ENCODE results near the gene AQP12B. TPM values are rescaled to one million over a fixed set of nuclear protein-coding genes. Genes with fewer than 3 reads are reported as not detected.

The AQP12B gene
- total and polyA plus RNA-seq, 2 of the 8 experiments (the other 6 are each of a cell fraction or from before 2014, with no cell fraction given) = not detected

GRCh38 chr2:240713071-240713927 lies 30.6 kb upstream of the AQP12B start:
- Histone ChIP-seq H2AK5ac (ENCODE audit: low read depth, low read length) (no peak overlapping the region), H3K23ac (ENCODE audit: insufficient read length) (no peak overlapping the region), H4K5ac (ENCODE audit: insufficient read length, low read depth, low read length) (no peak overlapping the region), H3K56ac (replicated peaks; ENCODE audit: insufficient read length, low read depth, low read length) (no peak overlapping the region), H2BK15ac (ENCODE audit: low read length) (no peak overlapping the region), H3K27me3 (replicated peaks in 1 of 4; ENCODE audit: control insufficient read depth in 3 of 4, extremely low read depth in 1 of 4, insufficient read depth in 3 of 4, low read length in 3 of 4) (no peaks in the 10 kb centered on the region), H3K14ac (ENCODE audit: insufficient read length) (no peak overlapping the region), H3K79me1 (ENCODE audit: low read depth, low read length) (no peaks in the 10 kb centered on the region), H2BK5ac (ENCODE audit: low read depth, low read length) (no peak overlapping the region), H2BK120ac (replicated peaks; ENCODE audit: low read depth, low read length) (no peak overlapping the region), H3K27ac (ENCODE audit: low read depth, low read length) (no peak overlapping the region), H3K9ac (replicated peaks in 1 of 4; ENCODE audit: extremely low read depth in 1 of 4, low read depth in 3 of 4, low read length in 3 of 4) (no peak overlapping the region), H3K36me3 (ENCODE audit: control insufficient read depth in 2 of 4, insufficient read depth in 4 of 4, low read length in 3 of 4) (peaks cover 7 to 25% (median 12%) of the 10 kb centered on the region in 4 experiments), H2BK20ac (ENCODE audit: low read length) (no peak overlapping the region), H3K4ac (replicated peaks; ENCODE audit: insufficient read length, low read depth, low read length) (no peak overlapping the region), H3K18ac (ENCODE audit: extremely low read depth, low read length) (no peak overlapping the region), H3K23me2 (ENCODE audit: low read depth, low read length) (no peaks in the 10 kb centered on the region), H4K20me1 (replicated peaks in 1 of 2; ENCODE audit: control insufficient read depth in 1 of 2, insufficient read depth in 2 of 2, low read length in 2 of 2) (peaks cover 6 to 11% of the 10 kb centered on the region in 2 experiments), H4K8ac (ENCODE audit: extremely low read depth, insufficient read depth, low read length) (no peak overlapping the region; the same call in 1 of the 2 replicates), H3K9me3 (ENCODE audit: insufficient read depth in 2 of 2, low read depth in 1 of 2, low read length in 1 of 2) (no peaks in the 10 kb centered on the region), H3K4me1 (replicated peaks in 1 of 4; ENCODE audit: control insufficient read depth in 3 of 4, insufficient read depth in 4 of 4, low read length in 3 of 4) (no peaks in the 10 kb centered on the region; a peak in 1 of 7 replicates), H2AFZ (ENCODE audit: low read length) (no peak overlapping the region), H3K79me2 (ENCODE audit: control insufficient read depth in 1 of 2, insufficient read depth in 2 of 2, low read length in 2 of 2) (no peaks in the 10 kb centered on the region), H3K4me3 (ENCODE audit: extremely low read depth in 1 of 4, insufficient read depth in 2 of 4, low read depth in 3 of 4, low read length in 4 of 4) (no peak overlapping the region), H4K91ac (replicated peaks; ENCODE audit: insufficient read length, low read length) (no peak overlapping the region), H2BK12ac (ENCODE audit: low read depth, low read length) (no peak overlapping the region), H3K4me2 (ENCODE audit: insufficient read depth in 1 of 2, low read depth in 2 of 2, low read length in 2 of 2) (no peak overlapping the region)
- ChIA-PET POLR2A (ENCODE audit: partially characterized antibody) (interaction anchor here (1.3 to 3.1 kb wide), 5 partner anchors 11 to 93 kb away, joined by 3 to 19 read pairs (median 4); no protein-coding TSS in a partner anchor), CTCF (ENCODE audit: partially characterized antibody) (interaction anchor here (0.9 kb wide), 1 partner anchor 239 kb away, joined by 3 read pairs; no protein-coding TSS in a partner anchor)
- DNase-seq (ENCODE audit: low read depth in 1 of 2, low spot score in 2 of 2) = no peak
- FAIRE-seq = no peak
- WGBS, 2 experiments (ENCODE audit: extremely low coverage in 1 of 2, insufficient coverage in 1 of 2, insufficient read length in 1 of 2, insufficient replicate concordance in 2 of 2, low coverage in 1 of 2, low lambda C conversion rate in 2 of 2, missing lambda C conversion rate in 1 of 2) = 94% methylated on average over 25 of the region's 25 CpGs; no CpG with 5 or more reads in 1 of the 2 experiments
- TF ChIP-seq CHD1 (IDR thresholded peaks at IDR 0.05; ENCODE audit: low read depth, low read length) (no peak), JUND (IDR thresholded peaks at IDR 0.05; ENCODE audit: low read length) (no peak), SP2 (IDR thresholded peaks at IDR 0.05; ENCODE audit: low read length) (no peak), RBBP5 (IDR thresholded peaks at IDR 0.05; ENCODE audit: borderline replicate concordance, low read depth, low read length) (no peak), TAF1 (IDR thresholded peaks at IDR 0.05; ENCODE audit: low read depth, low read length) (no peak), HDAC6 (IDR thresholded peaks at IDR 0.05; ENCODE audit: low read depth, low read length) (no peak), SUZ12 (IDR thresholded peaks at IDR 0.05; ENCODE audit: low read length) (no peak), KDM4A (IDR thresholded peaks at IDR 0.05; ENCODE audit: low read depth, low read length, severe bottlenecking) (no peak), MAFK (IDR thresholded peaks at IDR 0.05; ENCODE audit: low read depth, low read length) (no peak), ATF2 (IDR thresholded peaks at IDR 0.05; ENCODE audit: low read length) (no peak), POLR2AphosphoS5 (IDR thresholded peaks at IDR 0.05; ENCODE audit: low read depth, low read length) (no peak; the same call in 1 of the 2 replicates)
